HG03135 (cell line): ENCODE results near the gene RAB11FIP4.

Source experiments
- ATAC-seq: cut with Tn5 transposase; IDR thresholded peaks from one replicate; pipeline ENCODE4 v1.9.1; 2021; ENCODE audit warnings: mild to moderate bottlenecking, moderate library complexity; ENCODE audit not compliant: unreplicated experiment

RAB11FIP4 gene

DNA sequence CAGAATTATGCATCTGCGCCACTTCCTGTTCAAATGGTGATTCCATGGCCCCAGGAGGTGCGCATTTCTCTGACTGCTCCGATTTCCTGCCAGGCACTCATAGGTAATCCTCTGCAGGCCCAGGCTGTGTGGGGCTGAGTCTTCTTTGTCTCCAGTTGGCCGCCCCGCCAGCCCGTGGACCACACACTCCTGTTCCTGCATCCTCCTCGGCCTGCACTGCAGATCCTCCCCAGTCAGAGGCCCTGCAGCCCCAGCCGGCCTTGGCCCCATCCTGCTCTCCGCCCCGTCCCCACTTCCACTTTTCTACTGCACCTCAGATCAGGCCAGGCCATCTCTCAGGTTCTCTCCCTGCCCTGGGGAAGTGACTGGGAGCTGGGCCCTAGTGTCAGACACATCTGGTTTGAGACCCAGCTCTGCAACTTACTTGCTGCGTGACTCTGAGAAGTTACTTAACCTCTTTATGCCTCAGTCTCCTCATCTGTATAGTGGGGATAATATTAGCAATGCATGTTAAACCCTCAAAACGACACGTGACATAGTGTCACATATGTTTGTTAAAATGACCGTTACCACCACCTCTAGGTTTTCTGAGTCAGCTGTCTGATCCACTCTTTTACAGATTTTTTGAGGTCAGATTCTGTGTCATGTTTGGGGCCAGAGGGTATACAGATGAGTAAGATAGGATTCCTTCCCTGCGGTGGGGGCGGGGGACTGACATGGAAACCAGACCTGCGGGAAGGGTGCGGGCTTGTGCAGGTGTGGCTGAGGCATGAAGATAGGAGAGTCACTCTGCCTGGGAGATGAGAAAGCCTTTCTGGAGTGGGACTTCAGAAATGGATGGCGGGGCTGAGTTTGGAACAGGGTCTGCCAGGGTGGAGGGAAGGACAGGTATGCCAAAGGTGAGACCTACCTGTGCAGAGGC, 12.8 kb downstream of the RAB11FIP4 start:
- ATAC-seq = no peak

DNA sequence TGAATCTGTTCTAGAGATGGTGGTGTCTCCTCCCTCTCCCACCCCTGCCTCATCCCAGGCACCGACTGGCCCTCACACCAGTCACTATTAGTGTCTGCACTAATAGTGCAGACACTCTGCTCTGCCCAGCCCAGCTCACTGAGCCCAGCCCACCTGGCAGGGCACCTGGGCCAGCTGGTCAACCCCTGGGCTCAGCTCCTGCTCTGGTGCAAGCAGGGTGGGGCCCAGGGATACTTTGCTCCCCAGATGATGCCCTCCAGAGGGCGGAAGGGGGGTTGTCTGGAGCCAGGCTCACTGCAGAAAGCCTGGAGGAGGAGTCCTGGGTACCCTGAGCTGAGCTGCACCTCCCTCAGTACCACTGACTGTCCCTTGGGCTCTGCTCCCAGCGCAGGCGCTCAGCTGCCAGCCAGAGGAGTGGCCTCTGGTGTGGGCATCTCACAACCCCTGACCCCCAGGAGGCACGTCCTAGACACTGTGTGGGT, 14.5 kb downstream of the RAB11FIP4 start:
- no peak for ATAC-seq

DNA sequence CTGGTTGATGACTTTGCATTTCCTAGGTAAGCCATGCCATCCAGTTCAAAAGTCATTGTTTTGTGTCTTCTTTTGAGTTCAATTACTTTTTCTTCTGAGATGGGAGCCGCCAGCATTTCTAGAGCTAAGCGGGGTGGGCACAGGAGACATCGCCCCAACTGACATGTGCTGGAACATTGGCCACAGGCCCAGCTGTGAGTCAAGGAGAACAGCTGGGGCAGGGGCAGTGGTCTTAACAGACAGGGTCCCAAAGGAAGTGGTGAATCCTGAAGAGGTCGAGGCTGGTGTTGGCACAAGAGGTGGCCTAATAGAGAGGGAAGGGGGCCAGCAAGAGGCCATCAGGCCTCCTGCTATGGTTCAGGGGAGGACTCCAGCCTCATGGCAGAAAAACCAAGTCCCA, 17.1 kb downstream of the RAB11FIP4 start:
- ATAC-seq = no peak

DNA sequence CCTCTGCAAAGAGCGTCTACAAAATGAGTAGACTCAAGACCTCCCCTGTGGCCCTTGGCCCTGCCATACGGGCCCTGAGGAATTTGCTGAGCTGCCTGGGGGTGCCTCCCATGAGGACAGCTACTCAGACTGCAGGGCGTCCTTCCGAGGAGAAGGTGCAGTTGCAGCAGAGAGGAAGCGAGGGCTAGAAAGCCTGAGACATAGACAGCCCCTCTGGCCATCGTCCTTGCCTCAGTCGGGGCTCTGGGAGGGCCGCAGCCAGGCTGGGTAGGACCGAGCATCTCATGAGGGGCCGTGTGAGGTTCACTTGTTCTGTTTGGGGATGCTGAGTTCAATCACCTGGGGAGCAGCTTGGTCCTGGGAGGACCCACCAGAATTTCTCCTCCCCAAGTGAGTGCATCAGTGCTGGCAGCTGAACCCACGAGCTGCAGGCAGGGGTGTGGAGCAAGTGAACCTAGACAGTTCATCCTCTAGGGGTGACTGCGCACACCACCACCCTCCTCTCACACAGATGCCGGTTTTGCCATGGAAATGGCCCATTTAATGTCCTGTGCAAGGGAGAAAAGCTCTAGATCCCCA, 20.3 kb downstream of the RAB11FIP4 start:
- no peak for ATAC-seq

DNA sequence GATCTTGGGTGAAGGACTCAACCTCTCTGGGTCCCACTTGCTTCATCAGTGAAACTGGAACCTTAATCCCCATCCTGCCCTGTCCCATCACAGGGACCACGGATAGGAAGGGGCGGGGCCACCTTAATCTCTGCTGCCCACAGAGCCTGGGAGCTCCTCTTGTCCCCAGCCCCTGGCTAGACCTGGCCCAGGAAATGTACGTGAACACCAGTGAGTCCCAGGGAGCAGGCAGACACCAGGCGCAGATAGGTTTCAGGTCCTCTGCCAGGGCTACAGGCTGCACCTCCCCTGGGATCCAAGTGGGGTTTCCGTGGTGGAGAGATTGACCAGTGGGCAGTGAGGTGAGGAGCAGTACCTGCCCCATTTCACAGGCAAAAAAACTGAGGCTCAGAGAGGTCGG, 21.0 kb downstream of the RAB11FIP4 start:
- no peak for ATAC-seq

DNA sequence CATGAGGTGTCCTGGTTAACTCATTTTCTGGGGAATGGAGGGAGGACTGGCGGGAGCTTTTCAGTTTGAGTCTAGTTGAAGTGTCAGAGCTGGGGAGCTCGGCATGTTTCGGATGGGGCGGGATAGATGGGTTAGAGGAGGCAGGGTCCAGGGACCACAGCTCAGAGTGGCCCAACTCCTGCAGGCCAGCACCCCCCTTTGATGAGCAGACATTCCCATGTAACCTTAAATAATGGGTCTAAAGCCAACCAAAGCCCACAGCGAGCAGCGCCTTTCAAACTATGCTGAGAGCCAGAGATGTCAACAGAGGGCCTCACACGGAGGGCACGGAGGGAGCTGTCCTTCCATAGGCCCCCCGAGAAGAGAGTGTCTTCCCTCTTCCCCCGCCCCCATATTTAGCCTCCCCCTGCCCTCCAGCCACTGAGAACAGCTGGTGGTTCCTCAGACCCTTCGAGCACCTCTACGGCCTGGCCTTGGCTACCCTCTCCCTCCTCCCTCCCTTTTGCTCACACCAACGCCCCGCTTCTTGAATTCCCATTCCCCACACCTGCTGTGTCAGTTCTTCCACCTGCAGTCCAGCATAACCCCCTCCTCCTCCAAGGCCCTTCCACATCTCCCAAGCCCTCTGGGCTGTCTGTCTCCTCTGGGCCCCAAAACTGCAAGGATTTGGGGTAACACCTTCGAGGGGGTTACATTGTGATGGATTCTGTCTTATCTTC, 21.8 kb downstream of the RAB11FIP4 start:
- ATAC-seq = no peak

DNA sequence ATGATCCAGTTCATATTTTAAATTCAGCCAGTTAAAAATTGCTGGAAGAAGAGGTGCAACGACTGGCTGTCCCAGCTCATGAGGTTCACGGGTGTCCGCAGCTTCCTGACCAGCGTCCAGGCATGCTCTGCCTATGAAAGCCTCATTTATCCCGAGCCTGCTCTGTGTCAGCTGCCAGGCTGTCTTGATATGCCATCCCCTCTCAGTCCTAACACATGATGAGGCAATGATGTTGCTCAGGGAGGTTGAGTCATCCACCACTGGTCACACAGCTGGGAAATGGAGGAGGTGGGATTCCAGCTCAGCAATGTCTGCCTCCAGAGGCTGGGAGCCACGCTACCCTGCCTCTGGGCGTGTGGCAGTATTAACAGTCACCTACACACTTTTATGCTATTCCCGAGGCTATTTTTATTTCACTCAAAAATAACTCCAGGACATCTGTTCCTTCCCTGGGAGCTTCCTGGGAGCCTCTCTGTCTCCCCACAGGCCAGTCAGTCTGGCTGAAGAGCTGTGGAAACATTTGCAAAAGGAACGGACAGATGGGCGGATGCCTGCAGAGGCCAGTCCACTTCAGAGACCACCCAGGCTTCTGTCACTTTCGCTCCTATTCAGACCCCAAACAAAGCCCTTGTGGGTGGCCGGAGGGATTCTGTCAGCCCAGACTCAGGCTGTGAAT, 22.5 kb downstream of the RAB11FIP4 start:
- ATAC-seq = no peak

DNA sequence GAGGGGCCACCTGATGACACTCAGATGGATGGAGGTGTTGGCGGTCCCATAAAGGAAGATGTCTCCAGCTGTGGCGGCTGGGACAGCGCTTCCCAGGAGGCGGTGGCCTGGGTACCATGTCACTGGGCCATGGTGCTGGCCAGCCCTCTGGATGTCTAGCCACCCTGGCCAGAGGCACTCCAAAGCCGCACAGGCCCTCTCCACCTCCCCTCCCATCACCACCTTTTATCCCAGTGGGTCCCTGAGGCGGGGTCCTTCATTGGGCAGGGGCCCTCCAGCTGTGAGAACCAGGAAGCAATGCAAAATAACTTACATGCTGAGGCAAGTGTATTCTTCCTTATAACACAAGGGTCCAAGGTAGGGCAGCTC, 23.1 kb downstream of the RAB11FIP4 start:
- ATAC-seq = no peak

DNA sequence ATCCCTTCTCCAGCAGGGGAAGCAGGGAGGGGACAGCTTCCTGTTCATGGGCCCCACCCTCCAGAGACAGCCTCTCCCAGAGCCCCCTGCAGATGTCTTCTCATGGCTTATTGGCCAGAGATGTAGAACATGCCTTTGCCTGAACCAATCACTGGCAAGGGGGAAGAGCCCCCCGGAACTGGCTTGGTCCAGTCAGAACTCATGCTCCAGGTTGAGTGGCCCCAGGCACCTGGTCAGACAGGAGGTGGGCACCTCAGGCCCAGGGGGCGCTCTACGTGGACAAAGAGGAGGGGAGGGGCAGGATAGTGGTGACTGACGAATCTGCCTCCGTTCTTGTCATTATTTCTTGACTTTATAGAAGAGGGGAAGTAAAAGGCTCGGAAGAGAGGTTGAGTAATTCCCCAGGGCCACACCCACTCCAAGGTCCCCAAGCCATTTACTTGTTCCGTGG, 23.6 kb downstream of the RAB11FIP4 start:
- no peak for ATAC-seq

DNA sequence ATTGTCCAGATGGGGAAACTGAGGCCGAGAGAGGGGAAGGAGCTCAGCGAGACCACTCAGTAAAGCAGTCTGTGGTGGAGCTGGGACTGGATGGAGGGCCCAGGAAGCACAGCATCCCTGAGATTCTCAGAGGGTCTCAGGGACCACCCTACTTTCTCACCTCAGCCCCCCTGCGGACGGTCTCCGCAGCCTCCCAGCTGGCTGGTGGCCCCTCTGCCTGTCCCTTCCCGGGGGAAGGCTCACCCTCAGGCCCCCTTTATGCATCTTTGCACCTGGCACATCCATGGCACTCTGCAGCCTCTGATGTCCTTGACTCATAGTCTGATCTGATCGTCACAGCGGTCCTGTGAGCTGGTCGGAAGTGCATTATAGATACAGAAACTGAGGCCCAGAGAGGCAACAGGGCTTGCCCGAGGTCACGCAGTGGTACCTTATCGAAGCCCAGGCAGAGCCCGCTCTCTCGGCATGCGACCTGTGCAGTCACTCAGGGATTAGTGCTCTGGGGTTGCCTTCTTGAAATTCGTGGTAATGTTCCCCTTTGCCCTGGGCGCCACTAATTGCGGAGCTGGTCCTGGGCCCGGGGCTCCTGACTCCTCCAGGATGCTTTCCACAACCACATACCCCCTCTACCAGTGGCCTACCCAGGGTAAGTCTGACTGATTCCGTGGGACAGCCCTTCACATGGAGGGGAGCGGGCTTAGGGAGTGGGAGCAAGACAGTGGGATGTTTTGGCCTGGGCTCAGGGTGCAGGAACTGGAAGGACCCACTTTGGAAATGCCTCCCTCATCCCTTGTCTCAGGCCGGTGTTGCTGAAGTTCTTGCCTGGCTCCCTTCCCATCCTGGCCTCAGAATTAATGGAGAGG, 24.4 kb downstream of the RAB11FIP4 start:
- ATAC-seq = no peak

DNA sequence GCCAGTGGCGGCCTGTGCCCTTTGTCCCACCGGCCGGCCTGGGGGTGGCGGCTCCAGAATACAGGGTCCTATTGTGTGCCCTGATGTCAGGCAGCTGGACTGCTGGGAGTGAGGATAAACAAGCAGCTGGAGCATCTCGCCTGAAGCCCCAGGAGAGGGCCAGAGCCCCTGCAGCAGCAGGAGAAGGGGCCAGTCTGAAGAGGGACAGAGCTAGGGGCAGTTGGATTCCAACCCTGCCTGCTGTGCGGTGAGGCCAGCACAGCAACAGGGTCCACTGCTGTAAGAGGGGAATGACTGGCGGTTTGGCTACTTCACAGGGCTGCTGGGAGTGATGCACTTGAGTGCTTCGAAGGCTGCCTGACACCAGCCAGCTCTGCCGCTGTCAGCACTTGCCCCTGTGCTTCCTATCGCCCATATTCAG, 25.0 kb downstream of the RAB11FIP4 start:
- no peak for ATAC-seq

DNA sequence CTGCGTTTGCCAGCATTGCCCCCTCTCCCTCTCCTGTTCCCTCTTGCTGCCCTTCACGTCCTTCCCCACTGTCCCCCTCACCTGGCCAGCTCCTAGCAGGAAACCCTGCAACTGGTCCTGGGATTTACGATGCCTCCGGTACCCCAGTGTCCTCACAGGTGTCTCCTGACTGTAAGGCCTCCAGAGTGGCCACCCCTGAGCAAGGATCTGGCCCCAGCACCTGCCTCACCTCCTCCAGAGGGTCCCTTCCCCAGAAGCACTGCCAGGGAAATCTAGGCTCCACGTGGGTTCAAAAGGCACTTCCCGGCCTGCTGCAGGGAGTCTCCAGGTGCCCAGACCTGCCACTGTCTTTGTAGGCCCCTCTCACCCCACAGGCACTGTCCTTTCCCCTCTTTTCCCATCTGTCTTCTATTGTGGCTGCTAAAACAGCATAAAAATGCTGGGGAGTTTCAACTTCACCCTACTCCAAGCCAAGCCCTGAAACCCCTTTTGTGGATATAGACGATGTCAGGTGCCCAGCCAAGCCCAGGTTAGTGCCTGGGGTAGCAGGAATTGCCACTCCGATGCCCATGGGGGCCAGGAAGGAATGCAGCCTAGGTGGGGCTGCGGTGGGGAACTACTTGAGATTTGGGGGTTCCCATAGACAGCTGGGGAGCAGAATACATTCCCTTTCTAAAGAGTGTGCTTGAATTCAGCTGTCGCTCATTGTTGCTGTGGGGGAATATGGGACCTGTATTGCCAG, 25.7 kb downstream of the RAB11FIP4 start:
- no peak for ATAC-seq

DNA sequence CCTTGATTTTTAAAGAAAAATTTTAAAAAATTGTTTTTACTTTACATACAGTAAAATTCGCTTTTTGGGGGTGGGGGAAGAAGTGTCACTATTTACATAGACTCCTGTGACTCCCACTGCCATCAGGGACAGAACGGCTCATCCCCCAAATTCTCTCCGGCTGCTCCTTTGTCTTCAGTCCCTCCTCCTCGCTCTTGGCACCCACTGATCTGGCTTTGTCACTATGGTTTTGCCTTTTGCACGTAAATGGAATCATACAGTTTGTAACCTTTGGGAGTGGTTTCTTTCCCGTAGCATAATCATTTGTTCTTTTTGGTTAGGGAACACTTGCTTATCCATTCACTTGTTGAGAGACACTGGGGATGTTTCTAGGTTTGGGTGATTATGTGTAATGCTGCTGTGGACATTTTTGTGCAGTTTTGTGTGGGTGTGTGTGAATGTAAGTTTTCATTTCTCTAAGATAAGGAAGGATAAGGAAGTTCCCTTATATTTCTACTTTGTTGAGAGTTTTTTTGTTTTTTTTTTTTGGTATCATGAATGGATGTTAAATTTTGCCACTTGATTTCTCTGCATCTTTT, 27.4 kb downstream of the RAB11FIP4 start:
- no peak for ATAC-seq

DNA sequence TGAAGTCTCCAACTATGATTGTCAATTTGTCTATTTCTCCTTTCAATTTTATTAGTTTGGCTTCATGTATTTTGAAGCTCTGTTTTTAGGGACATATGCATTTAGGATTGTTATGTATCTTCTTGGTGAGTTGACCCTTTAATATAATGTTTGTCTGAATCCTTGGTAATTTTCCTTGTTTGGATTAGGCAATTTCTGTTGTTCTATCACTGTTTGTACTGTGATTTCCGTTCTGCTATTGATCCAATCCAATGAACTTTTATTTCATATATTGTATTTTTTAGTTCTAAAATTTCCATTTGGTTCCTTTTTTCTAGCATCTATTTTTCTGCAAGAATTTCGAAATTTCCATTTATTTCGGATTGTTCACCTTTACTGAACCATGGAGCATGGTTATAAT, 31.0 kb downstream of the RAB11FIP4 start:
- ATAC-seq = no peak

DNA sequence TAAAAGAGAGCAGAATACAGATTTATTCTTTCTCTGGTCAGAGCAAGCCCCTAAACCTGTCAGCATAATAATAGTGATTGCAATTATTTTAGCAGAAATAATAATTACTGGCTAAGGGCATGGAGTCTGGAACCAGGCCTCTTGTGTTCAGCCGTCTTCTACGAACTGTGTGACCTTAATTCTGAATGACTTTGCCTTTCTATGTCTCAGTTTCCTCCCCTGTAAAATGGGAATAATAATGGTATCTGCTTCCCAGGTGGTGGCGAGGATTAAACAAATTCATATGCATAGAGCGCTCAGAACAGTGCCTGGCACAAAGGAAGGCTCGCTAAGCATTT, 33.4 kb downstream of the RAB11FIP4 start:
- no peak for ATAC-seq

DNA sequence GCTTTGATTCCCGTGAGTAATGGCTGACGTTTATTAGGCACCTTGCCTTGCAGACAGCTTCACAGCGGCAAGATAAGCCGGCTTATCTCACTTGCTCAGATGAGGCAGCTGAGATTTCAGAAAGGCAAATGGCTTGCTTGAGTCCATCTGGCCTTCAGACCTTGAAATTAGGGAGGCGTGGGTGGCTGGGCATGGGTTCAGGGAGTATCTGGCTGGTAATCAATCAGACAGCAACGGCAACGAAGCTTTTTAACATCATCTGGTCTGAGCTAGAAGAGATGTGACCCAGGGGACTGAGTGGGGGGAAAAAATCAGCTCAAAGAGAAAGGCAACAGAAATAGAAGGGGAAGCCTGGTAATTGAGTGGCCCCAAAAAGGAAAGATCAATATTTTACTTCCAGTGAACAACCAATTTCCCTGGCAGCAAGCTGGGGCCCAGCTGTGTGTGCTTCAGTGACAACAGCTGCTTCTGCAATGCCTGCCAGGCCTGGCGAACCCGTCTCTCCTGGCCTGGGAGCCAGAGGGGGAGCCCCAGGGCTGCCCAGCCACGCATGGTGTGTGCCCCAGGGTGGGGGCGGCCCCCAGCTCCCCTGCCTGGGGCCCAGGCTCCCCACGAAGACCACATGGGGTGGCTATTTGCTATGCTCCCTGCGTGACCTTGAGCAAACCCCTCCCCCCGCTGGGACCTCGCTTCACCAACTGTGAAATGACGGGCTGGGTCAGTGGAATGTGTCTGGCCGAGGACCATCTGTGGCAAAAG, 34.0 kb downstream of the RAB11FIP4 start:
- no peak for ATAC-seq

DNA sequence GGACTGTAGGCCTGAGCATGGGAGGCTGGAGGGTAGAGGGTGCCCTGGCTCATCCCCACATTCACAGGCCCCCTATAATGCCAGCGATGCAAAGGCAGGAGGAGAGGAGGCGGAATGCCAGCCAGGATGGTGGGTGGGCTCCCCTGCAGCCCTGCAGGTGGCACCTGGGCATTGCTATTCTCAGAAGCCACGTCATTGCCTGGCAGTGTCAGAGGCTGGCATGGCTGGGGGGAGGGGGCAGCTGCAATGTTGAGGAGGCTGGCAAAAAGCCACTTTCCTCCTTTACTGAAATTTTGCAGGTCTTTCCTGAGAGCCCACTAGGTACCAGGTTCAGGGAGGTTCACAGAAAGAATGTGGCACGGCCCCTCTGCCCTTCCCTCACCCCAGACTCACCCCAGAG, 36.2 kb downstream of the RAB11FIP4 start:
- no peak for ATAC-seq

DNA sequence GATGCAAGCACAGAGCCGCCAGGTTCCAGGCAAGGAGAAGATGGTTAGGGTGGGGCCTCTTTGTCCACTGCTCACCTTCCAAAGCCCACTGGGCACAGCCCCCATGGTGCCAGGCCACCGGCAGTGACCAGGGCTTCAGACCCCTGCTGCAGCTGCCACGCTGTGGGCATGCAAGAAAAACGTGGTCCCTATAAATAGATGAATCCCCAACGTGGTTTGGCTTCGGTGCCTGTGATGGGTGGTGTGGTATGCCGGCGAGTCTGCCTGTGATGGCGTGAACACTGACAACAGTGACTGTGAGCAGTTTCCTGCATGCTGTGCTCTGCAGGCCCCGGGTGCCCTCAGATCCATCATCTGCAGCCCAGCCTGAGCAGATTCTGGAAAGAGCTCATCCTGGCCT, 36.6 kb downstream of the RAB11FIP4 start:
- ATAC-seq = no peak

DNA sequence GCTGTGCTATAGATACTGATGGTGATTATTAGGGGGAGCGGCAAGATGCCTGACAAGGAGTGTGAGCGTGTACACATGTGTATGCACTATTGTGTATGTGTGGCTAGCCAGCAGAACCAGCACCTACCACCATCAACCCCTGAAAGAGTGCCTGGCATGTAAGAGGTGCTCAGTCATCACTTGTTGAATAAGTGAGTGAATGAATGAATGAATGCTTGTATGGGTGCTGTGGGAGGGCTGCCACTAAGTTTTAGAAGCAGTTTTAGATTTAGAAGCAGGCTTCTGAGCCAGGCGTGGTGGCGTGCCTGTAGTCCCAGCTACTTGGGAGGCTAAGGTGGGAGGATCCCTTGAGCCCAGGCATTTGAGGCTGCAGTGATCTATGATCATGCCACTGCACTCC, 37.0 kb downstream of the RAB11FIP4 start:
- ATAC-seq = no peak
